ENCODE measurements around the gene PARS2.

DNA sequence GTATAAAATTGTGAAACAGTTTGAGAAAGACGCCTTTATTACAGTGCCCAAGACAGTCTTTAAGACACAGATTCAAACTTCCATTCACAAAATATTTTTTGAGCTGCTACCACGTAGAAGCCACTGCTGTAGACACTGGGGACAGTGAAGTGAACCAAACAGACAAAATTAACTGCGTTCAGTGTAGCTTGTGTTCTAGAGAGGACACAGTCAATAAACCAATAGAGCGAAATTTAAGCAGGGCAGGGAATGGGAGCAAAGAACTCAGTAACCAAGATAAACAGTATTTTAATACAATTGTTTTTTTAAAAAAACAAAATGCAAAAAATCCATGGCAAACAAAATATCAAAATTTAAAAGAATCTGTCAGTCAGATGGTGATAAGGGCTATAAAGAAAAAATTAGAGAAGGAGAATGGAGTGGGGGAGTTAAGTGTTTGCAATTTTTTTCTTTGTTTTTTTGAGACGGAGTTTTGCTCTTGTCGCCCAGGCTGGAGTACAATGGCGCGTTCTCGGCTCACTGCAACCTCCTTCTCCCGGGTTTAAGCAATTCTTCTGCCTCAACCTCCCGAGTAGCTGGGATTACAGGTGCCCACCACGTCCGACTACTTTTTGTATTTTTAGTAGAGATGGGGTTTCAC is 719 bp upstream of the PARS2 start:
- TF ChIP-seq GATA2 (IDR thresholded peaks at IDR 0.05; ENCODE audit: low read depth, low read length) (no peak), GATA3 (IDR thresholded peaks at IDR 0.05; ENCODE audit: low read depth, low read length) (no peak)

Measured in SH-SY5Y (cell line).